Right lobe of liver (tissue), 4 donors: ENCODE data around the gene HPSE2.

Source experiments
- POLR2A ChIP-seq: fragments of 450-650 bp; IDR thresholded peaks from one replicate; pipeline ENCODE4 v1.6.1; 2017; ENCODE audit warnings: antibody characterized with exemption, mild to moderate bottlenecking
- TF ChIP-seq, protein P1 (sequence below), 4 donors: fragments of 200-600 bp in 3 of 4; fragments of 450-650 bp in 1 of 4; IDR thresholded peaks; one replicate each; pipeline versions ENCODE4 v1.5.1 to v1.8.0; 2016 to 2022; ENCODE audit warnings: antibody characterized with exemption in 4 of 4, mild to moderate bottlenecking in 2 of 4
- donor health status: DM: no; HTN: no; CAD: no.
- donor health status: DM: no; HTN: no; CAD: no.
- donor health status: DM: no; HTN: yes; CAD: no.

- TF ChIP-seq, protein P1, sequence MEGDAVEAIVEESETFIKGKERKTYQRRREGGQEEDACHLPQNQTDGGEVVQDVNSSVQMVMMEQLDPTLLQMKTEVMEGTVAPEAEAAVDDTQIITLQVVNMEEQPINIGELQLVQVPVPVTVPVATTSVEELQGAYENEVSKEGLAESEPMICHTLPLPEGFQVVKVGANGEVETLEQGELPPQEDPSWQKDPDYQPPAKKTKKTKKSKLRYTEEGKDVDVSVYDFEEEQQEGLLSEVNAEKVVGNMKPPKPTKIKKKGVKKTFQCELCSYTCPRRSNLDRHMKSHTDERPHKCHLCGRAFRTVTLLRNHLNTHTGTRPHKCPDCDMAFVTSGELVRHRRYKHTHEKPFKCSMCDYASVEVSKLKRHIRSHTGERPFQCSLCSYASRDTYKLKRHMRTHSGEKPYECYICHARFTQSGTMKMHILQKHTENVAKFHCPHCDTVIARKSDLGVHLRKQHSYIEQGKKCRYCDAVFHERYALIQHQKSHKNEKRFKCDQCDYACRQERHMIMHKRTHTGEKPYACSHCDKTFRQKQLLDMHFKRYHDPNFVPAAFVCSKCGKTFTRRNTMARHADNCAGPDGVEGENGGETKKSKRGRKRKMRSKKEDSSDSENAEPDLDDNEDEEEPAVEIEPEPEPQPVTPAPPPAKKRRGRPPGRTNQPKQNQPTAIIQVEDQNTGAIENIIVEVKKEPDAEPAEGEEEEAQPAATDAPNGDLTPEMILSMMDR (IDR thresholded peaks at IDR 0.05) = no peak
- TF ChIP-seq POLR2A = no peak
Observed at GRCh38 chr10:98956576-98957260, 278.9 kb downstream of the HPSE2 start.
